GM19193 (cell line): ENCODE data around the gene FAM228A.

ENCODE experiments used
- POLR2A ChIP-seq: IDR thresholded peaks from 4 replicates; pipeline ENCODE4 v1.6.1; 2011; ENCODE audit not compliant: insufficient read depth, insufficient read length; ENCODE audit errors: extremely low read depth

The FAM228A gene

DNA sequence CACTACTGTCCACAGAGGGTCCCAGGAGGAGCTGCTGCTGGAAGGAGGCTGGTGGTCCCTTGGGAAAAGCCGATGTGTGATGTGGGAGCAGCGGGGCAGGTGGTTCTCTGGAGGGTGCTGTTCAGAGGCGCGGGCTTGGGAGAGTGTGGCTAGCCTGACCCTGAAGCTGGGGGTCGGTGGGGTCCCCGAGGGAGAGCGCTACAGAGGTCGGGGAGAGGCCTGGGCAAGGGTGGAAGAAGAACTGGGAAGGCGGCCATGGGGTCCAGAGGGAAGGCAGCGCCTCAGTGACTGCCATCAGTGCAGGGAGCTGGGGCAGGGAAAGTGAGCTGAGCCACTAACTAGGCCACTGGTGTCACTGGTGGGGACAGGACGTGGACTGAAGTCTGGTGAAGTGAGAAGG, 32.5 kb downstream of the FAM228A start:
- TF ChIP-seq POLR2A = no peak

DNA sequence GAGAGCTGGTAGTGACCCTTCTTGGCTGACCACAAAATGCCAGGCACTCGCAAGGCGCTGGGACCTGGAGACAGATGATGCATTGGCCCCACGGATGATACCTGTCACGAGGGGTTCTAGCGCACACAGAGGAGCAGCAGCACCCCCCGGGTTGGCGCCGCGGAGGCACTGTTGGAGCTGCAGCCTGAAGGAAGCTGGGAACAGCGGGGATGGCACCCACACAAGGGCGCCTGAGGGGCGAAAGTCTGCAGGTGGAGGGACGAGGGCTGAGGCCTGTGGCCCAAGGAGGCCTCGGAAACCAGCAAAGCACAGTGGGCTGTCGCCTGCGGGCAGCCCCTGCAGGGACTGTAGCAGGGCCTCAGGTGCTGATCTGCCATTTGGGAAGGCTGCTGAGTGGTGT, 33.6 kb downstream of the FAM228A start:
- TF ChIP-seq POLR2A = no peak

DNA sequence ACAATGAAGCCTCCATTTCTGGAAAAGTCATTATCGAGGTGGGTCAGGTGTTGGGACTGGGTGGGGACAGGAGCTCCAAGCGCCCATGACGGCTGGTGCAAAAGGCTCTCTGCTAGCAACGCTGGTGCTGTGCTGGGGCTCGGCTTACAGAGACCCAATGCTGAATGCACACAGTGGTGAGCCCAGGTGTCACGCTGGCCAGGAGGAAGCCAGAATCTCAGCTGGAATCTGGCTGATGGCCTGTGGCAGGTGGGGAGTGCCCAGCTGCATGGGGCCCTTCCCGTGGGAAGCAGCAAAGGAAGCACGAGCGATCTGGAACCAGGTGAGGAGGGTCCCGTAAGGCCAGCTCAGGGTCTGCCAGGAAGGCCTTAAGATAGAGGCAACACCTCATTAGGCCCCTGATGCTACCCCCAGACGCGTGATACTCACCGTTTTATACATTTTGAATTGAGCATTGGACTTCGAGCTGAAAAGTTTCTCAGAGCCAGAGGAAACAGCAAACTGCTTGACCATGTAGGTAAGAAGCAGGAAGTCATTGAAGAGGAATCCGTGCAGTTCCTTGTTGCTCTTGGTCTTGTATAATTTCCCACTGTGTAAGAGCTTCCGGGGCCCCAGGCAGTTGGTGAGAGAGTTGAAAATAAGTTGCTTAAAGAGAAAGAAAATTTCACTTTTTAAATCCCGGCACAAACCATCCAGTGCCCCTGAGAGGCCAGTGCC, 34.7 kb downstream of the FAM228A start:
- TF ChIP-seq POLR2A = no peak

DNA sequence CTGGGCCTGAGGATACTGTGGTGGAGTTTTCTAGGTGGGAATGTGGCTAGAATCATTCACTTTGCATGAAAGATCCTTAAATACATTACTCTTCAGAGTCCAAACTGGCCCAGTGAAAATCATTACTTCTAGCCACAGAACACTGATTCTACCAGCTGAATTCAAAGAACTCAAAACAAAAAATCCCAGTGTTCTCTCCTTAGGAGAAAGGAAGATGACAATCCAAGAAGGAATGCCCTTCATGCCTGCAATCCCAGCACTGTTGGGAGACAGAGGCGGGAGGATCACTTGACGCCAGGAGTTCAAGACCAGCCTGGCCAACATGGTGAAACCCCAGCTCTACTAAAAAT, 35.2 kb downstream of the FAM228A start:
- no peak for TF ChIP-seq POLR2A

DNA sequence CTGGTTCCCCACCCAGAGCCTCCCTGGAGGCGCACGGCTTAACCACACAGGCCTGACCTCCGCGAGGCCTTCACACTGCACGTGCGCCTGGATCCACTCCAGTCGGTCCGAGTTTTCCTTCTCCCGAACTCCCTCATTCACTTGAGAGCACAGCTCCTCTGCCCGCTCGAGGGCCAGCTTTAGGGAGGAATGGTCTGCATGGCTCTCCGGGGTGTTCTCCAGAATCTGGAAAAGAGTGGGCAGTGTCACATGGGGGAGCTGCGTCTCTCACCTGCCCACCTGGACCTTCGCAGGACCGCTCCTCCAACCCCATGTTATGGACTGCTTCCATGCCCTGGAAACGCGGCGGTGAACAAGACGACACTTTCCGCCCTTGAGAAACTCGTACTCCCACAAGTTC, 35.9 kb downstream of the FAM228A start:
- no peak for TF ChIP-seq POLR2A

DNA sequence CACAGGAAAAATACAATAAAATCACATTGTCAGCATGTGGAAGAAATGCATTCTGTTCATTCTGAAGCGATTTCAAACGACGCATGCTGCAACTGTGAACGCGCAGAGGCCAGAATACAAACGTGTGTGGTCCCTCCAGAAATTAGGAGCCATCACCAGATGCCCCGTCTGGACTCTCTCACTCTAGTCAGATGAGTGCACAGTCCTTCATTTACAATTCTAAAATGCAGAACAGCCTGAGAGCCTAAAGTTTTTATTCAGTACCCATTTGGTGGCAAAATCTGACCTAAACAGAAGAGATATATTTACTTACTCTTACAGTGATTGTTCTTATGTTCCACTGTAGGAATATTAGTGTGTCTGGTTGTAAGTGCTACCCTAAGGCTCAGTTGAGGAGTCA, 36.6 kb downstream of the FAM228A start:
- no peak for TF ChIP-seq POLR2A

DNA sequence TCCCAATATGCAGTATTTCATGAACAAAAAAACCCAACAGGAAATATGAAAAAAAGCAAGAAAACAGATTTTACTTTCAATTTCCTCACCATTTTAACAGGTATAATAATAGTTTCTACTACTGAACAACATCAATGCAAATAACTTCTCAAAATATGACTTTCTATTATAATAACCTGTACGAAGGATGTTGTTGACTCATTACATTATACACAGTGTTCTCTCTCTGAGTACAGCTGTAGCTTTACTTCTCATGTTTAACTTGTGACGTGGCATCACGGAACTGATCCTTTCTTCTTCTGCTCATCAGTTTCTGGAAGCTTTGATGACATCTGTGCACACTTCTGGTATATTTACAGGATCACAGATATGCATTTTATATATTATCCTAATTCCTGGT, 40.0 kb downstream of the FAM228A start:
- TF ChIP-seq POLR2A = no peak

DNA sequence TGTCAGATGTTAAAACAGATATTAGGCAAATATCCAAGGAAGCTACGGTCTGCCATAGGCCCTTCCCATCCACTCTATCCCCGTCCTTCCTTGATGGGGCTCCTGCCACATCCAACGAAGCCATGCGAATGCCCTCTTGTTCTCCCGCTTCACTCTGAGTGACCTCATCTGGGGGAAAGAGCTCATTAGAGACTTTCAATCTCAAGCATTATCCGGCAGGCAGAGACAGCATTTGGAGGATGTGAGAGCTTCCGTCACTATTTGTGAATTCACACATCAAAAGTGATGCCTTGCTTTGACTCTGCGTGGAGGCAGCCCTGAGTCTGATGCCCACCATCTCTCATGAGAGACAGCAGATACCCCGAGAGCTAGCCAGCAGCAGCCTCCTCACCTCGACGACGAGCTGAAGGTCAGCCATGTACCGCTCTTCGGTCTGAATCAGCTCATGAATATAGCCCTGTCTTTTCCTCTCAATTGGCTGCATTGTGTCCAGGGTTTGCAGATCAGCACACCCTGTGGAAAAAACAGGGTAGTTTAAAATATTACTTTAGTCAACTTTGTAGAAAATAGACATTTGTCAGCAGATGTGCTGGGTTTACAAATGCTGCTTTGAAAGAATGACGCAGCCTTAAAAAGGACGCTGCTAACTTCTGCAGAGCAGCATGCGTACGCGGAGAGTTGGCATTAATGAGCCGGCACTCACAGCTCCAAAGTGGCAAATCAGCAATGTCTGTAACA, 45.9 kb downstream of the FAM228A start:
- TF ChIP-seq POLR2A = no peak

DNA sequence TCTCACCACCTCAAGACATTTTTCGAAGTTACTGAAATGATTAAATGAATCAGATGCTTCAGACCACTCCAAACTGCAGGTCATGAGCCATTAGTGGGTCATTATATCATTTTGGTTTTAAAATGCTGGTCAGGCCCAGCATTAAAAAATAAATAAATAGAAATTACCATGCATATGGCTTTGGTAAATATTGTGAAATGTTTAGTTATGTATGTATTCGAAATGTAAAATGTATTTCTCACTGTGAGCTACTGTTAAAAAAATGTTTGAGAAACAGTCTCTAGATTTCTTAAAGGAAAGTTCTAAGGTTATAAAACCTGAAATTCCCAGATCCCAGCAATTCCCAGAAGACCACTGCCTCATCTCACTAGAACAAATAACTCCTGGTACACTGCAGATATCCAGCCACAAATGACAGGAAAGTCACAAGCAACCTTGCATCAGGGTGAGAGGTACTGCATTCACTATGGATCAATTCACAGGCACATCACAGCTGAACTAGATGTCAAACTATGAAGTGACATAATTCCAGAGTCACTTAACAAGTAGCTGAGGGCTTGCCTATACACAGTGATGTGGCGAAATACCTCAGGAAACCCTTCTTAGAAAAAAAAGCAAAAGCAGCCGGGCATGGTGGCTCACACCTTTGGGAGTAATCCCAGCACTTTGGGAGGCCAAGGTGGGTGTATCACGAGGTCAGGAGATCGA, 46.6 kb downstream of the FAM228A start:
- no peak for TF ChIP-seq POLR2A

DNA sequence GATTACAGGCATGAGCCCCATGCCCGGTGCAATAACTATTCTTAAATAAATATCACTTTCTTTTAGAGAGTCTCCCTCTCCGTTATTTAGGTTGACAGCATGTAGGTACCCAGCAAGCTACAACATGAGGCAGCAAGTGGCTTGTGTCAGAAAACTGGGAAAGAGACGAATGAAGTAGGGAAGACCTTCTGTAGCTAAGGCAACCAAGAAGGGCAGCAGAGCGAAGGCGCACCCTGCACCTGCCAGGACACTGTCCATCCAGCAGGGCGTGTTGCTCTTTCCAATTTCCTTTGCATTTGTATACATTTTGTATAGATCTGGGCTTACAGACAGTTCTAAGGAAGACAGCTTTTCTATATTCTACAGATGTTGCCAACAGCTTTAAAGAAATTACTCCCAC, 48.1 kb downstream of the FAM228A start:
- TF ChIP-seq POLR2A = no peak

DNA sequence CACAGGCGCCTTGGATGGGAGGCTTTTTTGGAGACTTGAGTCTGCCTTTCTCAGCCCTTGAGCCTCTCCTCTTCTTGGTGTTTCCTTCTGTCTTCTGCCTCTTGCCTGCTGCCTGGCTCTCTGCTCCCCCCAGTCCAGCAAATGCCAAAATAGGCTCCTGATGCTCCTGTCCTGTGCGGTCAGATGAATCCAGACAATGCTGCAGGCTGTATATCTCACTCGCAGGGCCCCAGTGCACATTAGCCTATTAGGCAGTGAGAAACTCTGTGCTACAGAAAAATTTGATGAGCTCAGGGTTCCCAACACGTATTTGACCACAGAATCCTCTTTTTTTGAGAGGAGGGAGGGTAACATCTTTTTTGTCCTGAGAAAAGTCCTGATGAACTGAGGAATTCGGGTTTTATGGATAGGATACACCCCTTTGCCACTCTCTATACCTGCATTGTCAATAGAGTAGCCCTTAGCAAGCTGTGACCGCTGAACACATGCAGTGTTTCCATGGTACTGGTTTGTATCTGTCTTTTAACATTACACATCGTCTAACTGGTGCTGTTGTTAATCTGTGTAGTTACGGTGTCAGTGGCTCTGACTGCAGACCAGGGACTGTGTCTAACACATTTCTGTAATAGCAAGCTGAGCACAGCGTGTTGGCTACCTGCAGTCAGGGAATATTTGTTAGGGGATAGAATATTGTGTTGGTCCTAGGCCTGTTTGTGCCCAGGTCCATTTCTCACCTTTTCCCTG, 50.8 kb downstream of the FAM228A start:
- TF ChIP-seq POLR2A = no peak

DNA sequence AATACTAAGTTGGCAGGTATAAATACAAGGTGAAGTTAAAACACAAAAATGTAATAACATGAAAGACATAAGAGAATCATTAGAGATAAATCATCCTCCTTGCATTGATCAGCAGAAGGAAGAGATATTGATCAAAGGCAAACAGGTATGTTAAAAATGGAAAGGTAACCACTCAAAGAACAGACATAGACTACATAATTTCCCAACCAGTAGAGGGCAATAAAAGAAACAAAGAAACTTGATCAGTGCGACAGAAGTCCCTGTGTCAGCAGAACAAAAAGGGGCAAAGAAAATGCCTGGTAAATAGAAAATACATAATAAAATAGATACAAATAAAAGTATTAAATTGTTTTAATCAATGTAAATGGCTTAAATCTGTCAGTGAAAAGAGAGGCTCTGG, 53.6 kb downstream of the FAM228A start:
- TF ChIP-seq POLR2A = no peak

DNA sequence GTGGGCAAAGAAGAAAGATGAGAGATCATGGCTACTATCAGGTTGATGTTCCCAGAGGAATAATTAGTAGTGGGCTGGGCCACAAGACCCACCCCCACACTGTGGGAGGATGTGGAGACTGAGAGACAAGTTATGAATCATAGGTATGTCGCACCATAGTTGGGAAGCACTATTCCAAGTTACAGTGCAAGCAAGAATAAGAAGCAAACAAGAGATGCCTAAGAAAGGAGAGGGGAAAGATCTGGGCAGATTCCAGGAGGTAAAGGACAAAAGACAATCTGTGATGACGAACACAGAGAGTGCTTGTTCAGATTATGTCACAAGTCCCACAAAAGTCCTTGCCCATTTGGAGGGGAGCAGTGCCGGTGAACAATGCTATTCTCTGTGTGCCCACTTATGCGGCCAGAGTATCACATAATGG, 56.6 kb downstream of the FAM228A start:
- TF ChIP-seq POLR2A = no peak

DNA sequence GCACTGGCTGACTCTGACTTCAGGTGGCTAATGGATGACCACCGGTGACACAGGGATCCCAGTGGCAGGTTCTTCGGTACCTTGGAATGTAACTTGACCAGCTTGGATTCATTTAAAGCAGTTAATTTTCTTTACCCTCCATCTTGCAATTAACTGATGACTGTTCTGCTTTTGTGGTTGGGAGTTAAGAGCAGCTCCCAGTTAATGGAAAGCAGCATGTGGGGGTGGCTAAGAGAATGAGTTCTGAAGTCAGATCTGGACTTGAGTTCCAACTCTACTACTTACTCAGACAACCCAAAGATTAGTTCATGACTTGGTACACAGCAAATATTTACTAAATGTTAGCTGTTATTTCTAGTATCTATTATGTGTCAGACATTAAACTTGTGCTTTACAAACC, 58.5 kb downstream of the FAM228A start:
- TF ChIP-seq POLR2A = no peak

DNA sequence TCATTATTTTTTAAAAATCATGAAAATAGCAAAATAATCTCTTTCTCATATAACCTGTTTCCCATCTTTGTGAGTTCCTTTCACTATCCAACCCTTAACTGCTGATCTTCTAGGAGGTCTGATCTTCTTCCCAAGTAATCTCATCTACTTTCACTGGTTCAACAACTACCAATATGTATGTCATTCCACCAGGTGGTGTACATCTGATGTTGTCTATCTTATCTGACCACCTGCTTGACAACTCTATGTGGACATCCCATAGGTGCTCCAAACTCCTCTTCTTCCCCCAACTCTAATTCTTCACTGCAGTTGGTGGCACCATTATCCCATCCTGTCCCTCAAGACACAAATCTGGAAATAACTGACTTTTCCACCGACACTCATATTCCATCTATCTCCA, 62.5 kb downstream of the FAM228A start:
- TF ChIP-seq POLR2A = no peak

DNA sequence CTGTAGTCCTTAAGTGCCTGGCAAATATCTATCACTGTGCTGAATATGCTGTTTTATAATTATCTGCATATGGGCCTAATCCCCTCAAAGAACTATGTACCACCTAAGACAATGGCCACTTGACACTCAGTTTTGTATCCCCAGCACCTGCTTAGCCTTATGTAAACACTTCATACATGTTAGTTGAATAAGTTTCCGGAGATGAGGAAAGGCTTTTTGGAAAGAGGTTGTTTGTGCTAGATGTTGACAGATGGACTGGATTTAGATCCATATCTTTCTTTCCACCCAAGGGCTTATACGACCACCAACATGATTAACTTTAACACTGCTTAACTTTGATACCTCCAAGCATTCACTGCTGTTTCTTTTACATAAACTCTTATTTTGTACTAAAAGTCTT, 63.3 kb downstream of the FAM228A start:
- no peak for TF ChIP-seq POLR2A

DNA sequence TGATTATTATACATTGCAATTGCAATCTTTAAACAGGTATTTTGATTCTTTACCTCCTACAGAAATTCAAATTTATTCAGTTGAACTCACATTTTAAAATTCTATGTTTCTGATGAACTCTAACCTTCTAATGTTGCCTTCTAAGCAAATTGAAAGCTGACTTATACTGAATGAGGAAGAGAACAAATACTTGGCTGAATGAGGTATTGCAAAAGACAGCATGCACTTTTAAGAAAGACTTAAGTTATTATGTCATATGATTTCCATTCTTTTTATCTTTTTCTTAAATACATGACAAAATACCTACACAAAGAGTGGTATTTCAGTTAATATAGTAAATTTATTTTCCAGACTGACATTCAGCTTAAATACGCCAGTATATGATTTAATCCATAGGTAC, 64.7 kb downstream of the FAM228A start:
- TF ChIP-seq POLR2A = no peak
